Endothelial cell of hepatic sinusoid (primary cell): ENCODE measurements around the gene IFT81.
"Not testable (repeated sequence)": the region's sequence is repeated elsewhere in the genome, so short reads cannot be mapped to it uniquely, and the experiment has no call there.

Source experiments
- in situ Hi-C: cut with HindIII; loops from 2 replicates; pipeline ENCODE4 v1.10.0; 2017; ENCODE audit warnings: low sequenced_read_pairs

IFT81 gene

DNA sequence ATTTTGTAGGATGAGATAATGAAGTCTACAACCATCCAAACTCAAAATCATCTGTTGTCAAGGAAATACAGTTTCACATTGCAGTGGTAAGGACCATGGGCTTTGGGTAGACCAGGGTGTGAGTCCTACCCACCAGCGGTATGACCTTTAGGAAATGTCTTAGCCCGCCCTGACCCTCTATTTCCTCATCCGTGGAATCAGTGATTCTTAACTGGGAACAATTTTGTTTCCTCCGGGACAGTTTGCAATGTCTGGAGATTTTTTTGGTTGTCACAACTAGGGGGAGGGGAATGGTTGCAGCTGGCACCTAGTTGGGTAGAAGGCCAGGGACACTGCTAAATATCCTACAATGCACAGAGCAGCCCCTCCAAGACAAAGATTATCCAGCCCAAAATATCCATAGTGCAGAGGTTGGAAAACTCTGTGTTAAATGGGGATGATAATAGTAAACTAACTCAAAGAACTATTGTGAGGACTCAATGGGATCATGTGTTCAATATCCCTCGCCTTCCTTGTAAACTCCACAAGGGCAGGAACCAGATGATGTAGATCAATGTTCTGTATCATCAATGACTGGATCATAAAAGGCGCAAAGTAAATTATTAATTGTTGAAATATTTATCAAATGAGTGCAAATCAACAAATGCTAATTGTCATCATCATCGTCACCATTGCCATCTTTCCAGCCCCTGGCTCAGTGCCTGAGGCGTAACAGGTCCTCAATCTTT, 15.7 kb upstream of the IFT81 start:
- in situ Hi-C loops, result no loop called here

DNA sequence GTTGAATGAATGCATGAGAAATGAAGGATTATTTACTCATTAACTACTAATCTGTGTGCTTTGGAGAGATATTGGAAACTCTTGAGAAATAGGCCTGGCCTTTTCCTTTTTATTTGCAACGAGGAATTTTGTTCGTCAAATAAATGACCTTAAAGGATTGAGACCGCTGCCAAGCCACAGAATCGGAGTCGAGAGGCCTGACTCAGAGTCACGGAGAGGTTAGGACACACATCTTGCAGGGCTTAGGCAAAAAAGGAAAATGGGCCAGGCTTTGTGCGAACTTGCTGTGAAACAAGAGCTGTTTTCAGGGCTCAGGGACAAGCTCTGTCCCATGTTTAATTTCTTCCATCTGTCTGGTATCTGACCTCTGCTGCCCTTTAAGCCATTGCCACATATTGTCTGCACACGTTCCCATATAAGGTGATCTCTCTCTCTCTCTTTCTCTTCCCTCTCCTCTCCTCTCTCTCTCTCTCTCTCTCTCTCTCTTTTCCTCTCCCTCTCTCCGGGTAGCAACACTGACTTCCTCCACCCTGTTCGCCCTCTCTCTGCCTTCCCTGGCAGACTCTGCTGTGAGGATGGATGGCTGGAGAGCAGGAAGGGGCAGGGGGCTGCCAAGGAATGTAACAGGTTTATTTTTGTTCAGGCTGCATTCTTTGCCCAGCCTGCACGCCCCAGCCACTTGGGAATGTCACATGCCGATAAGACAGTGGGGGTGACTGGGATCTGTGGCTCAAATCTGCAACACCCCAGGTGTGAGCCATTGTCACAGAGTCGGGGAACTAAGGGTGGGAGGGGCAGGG, 14.9 kb upstream of the IFT81 start:
- in situ Hi-C loops, result no loop called here

DNA sequence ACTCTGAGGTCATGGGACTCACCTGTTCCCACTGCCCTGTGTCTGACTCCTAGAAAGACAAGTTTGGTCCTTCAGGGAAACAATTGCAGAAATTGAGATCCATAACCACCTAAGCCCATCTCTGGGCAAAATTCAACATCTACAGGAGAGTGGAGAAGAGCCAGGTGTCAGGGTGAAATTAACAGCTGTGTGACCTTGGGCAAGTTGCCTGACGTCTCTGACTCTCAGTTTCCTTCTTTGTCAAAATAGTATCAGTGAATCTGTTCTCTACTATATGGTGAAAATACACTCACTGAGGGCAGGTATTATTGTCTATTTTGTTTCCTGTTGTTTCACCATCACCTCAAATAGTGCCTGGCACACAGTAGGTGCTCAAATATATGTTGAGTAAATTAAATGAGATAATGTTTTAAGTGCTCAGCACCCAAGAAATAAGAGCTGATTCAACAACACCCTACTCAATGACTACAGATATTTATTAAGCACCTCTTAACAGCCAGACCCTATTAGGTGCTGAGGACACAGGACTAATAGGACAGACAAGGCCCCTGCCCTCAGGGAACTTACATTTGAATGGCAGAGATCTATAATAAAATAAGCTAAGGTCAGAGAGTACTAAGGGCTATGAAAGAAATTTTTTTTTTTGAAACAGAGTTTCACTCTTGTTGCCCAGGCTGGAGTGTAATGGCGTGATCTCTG, 14.2 kb upstream of the IFT81 start:
- in situ Hi-C loops, result no loop called here

DNA sequence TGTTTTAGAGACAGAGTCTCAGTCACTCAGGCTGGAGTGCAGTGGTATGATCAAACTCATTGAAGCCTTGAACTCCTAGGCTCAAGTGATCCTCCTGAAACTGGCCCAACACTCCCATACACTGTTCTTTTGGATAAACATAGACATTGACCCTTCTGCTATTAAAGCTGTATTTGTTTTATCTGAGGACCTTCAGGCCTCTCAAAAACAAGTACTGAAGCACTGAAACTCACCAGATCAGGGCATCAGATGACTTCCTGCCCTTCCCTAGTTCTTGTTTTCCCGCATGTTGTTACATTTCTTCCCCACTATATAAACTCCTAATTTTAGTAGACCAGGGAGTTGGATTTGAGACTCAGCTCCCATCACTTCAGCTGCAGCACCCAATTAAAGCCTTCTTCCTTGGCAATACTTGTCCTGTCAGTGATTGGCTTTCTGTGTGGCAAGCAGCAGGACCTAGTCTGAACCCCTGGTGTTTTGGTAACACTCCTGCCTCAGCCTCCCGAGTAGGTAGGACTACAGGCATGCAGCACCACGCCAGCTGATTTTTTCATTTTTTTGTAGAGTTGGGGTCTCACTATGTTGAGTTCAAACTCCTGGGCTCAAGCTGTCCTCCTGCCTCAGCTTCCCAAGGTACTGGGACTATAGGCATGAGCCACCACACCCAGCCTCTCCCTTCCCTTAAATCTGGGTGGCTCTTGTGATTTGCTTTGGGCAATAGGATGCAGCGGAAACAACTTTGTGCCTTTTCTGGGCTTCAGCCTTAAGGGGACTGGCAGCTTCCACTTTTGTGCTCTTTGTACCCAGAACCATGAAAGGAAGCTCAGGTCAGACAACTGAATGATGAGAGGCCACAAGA, 12.5 kb upstream of the IFT81 start:
- in situ Hi-C loops, result no loop called here

DNA sequence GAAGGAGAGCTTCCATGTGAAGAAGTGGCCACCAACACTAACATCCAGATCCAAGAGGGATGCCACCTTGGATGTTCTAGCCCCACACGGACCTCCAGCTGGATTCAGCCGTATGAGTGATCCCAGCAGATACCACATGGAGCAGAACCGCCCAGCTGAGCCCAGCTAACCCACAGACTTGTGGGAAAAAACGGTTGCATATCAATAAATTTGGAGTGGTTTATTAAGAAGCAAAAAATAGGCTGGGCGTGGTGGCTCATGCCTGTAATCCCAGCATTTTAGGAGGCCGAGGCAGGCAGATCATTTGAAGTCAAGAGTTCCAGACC, 11.9 kb upstream of the IFT81 start:
- in situ Hi-C loops, result no loop called here

DNA sequence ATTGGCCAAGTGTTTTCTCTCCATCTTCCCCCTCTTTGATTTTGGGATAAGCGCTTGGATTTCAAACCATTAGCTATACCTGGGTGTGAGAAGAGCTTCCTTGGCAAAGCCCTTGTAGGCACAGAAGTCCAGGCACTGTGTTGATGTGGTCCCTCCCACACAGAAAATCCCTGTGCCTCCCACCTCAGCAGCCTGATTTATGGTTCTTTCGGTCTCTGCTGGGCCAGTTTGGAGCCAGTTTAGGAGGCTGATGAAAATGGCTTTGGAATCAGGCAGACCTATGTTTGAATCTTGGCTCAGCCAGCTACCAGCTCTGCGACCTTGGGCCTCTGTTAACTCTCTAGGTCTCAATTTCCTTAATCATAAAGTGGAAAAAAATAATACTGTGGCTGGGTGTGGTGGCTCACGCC, 9.6 kb upstream of the IFT81 start:
- in situ Hi-C loops, result no loop called here

DNA sequence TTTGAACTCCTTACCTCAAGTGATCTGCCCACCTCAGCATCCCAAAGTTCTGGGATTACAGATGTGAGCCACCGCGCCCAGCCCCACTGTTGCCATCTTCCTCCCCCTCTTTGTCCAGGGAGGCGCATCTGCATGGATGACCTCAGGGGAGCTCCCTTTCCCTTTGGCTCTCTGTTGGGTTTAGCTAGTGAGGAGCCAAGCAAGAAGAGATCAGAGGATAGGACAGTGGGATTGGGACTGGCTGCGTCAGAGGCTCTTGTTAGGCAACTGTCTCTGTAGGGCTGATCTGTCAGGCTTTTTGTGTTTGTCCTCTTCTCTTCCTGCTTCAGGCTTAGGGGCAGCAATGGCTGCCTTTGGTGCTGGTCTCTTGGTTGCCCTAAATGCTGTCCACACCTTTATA, 8.5 kb upstream of the IFT81 start:
- in situ Hi-C loops, result no loop called here

DNA sequence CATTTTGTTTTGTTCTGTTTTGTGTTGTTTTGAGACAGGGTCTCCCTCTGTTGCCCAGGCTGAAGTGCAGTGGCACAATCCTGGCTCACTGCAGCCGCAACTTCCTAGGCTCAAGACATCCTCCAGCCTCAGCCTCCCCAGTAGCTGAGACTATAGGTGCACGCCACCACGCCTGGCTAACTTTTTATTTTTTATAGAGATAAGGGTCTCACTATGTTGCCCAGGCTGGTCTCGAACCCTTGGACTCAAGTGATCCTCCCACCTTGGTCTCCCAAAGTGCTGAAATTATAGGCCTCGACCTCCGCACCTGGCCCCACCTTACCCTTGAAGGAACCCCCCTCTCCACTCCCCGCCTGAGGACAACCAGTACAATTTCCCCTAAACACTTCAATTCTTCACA, 7.5 kb upstream of the IFT81 start:
- in situ Hi-C loops, result no loop called here

DNA sequence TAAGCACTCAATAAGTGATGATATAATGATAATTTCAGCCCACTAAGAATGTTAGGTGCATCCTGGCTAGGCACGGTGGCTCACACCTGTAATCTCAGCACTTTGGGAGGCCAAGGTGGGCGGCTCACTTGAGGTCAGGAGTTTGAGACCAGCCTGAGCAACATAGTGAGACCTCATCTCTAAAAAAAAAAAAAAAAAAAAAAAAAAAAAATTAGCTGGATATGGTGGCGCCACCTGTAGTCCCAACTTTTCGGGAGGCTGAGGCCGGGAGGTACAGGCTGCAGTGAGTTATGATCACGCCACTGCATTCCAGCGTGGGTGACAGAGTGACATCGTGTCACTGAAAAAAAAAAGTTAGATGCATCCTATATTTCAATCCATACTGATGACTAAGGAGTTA, 6.9 kb upstream of the IFT81 start:
- in situ Hi-C loops, result not testable (repeated sequence)

DNA sequence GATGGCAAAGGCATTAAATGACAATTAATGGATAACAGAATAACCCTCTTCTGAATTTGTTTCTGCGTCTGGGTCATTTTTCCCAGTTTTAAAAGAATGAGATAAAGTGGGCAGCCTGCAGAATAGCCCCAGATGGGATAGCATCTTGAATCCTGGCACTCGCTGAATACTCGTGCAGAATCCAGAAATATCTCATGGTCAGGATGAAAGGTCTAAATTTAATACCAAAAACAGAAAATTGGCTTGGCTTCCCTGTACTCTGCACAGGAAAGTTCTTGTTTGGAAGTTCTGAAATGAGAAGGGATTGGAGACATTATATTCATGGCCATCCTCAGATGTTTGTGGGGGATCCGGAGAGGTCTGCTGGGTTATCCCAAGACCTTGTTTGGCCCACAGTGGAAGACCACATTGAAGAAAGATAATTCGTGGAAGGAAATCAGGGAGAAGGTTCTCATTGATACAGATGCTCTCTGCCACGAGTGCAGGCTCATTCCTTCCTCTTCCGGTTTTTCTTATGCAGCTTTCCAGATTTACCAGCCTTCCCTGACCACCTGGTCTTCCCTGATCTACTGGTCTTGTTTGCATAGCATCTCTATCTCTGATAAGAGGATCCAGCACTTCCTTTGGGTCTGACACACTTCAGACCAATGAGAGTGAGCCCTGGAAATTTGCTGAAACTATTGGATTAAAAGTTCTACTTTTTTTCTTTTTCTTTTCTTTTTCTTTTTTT, 6.0 kb upstream of the IFT81 start:
- in situ Hi-C loops, result no loop called here

DNA sequence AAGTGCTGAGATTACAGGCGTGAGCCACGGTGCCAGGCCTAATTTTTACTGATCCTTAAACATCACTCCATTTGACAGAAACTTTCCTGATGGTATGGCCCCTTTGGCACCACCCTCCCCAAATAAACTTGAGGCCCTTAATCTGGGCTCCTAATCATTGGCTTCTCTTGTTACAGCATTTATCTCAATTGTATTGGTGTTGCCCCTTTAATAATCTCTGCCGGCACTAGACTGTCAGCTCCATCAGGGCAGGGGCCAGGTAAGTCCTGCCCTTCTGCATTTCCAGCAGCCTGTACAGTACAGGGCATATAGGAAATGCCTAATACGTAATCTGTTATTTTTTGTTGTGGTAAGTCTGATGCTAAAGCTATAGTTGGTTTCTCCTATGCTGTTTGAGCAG, 1.2 kb upstream of the IFT81 start:
- in situ Hi-C loops, result loop anchor here (5.0 to 10.0 kb wide), 2 partner anchors 68 to 89 kb away; no protein-coding TSS in a partner anchor

DNA sequence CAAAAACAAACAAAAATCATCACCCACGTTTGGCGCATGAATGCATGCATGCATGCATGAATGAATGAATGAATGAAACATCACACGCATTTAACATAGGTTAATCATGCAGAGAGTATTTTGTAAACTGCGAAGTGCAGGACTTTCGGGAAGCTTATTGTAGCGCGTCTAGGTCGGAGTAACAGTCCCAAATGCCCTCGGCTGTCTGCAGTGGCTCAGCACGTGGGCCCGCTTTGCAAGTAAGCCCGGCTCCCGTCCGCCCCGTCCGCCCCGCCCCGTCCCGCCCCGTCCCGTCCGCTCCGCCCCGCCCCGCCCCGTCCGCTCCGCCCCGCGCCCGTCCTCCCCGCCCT, 263 bp upstream of the IFT81 start:
- in situ Hi-C loops, result loop anchor here (5.0 to 10.0 kb wide), 2 partner anchors 69 to 88 kb away; no protein-coding TSS in a partner anchor

DNA sequence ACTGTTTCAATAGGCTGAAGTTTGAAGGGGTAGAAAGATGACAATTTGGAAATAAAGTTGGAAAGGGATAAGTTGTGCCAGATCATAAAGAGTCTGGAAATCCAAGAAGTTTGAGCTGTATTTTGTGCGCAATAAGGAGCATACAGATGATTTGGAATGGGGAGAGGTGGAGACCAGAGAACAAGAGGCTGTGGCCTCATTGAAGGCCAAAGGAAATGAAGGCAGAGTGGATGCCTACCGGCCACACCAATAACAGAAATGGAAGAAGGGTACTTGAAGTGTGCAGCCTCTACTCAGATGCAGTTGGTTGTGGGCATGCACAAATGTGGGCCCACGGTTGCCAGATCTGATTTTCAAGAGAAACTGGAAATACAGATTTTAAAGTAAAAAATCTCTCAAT, 2.4 kb downstream of the IFT81 start:
- in situ Hi-C loops, result loop anchor here (10.0 kb wide), 1 partner anchor 72 kb away; no protein-coding TSS in a partner anchor

DNA sequence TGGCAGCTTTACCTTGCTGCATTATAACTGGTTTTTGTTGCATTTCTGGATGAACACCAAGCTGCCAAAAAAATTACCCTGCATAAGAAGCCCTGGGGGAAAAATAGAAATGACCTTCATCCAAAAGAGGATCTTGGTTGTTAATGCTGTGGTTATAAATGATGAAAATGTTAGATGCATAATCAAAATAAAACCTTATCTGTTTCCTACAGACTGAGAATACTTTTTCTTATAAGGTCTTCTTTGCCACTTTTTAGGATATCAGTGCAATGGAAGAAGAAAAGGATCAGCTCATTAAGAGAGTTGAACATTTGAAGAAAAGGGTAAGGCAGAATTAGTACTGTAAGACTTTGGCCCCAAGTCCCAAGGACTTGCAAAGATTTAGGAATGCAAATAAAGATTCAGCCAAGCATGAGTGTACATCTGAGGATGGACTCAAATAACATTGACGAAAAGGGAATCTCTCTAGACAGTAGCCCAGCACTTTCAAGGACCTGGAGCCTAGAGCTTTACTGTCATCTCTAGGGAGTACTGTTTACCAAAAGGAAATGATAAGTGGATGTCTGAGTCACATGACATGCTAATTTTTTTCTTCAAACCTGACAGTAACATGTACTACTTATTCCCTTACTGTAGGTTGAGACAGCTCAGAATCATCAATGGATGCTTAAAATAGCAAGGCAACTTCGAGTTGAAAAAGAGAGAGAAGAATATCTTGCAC, 10.7 kb downstream of the IFT81 start:
- in situ Hi-C loops, result no loop called here

DNA sequence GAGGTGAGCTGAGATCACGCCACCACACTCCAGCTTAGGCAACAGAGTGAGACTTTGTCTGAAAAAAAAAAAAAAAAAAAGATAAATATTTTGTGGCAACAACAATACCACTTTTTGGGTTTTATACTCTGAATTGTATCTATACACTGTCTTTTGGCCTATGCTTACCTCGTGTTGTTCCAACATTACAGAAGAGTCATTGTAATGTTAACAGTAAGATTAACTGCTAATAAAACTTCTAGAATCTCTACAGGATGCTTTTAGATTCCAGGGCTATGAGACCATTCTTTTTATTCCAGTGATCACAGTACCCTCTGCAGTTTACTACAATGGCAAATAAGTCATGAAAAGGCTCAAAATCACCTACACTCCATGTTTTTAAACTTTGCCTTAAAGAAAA, 11.6 kb downstream of the IFT81 start:
- in situ Hi-C loops, result no loop called here

DNA sequence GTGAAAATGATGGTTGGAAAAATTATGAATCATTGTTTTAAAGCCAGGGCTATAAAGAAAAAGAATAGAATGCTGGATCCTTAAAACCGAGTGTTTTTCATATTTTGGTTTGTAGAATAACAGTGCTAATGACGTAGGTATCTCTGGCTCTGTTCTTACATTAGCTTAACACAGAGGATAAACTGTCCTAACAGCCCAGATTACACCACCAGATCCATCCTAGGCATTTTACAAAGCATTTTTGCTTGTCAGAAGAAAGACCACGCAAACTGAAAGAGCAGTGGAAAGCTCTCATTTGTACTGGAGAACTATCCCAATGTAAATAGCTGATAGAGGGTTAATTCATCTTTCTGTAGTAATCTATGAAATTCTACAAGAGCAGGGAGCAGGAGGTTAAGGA, 13.6 kb downstream of the IFT81 start:
- in situ Hi-C loops, result no loop called here

DNA sequence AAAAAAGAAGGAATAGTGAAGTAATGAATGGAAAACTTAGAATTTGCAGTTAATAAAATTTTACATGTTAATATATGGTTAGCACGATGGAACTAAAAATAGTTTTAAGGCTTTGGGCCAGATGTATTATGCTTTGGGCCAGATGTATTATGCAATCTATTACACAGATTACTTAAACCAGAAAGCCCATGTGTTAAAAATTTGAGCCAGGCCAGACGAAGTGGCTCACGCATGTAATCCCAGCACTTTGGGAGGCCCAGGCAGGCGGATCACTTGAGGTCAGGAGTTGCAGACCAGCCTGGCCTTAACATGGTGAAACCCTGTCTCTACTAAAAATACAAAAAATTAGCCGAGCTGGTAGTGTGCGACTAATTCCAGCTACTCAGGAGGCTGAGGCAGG, 17.2 kb downstream of the IFT81 start:
- in situ Hi-C loops, result no loop called here

DNA sequence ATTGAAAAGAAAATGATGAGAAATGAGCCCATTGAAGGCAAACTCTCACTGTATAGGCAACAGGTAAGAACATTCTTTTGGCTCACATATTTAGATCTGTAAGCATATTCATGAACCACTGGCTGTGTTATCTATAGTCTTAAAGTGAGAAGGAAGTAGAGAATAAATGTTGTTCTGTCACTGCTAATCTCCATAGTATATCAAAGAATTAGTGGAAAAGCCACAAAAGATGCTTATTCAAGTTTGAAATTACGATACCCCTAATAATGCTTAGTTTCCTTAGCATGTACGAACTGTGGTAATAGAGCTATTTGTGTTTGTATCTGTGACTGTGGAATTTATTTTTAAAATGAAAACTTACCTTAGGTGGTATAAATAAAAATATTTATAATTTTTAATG, 22.8 kb downstream of the IFT81 start:
- in situ Hi-C loops, result no loop called here

DNA sequence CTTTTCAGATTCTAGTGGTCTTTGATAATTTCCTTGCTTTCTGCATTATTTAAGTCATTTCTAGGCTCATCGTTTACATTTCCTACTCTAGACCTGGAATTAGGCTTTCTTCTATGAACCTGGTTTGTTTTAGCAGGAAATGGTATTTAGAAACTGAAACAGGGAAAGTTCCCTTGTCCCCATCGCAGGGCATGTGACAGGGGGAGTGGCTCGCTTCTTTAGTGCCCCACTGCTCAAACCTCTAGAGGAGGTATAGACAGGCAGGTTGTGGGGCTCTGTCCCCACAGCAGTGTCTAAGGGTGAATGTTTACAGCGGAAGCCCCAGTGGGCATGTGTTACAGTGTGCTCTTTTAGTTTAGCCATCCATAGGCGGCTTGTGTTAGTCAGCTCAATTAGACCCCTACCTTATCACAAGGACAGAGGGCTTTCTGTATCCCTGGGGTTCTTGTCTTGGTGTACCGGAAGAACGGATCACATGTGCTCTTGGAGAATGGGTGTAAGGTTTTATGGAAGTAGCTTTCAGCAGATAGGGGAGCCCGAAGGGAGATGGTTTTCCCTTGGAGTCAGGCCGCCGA, 25.0 kb downstream of the IFT81 start:
- in situ Hi-C loops, result no loop called here
